Measurements from ENCODE around the gene PSMB8.

GRCh38 chr6:32862725-32863124 lies 18.9 kb upstream of the PSMB8 start:
- no peak for TF ChIP-seq POLR2A (IDR thresholded peaks at IDR 0.05)
- TF ChIP-seq, protein P1, sequence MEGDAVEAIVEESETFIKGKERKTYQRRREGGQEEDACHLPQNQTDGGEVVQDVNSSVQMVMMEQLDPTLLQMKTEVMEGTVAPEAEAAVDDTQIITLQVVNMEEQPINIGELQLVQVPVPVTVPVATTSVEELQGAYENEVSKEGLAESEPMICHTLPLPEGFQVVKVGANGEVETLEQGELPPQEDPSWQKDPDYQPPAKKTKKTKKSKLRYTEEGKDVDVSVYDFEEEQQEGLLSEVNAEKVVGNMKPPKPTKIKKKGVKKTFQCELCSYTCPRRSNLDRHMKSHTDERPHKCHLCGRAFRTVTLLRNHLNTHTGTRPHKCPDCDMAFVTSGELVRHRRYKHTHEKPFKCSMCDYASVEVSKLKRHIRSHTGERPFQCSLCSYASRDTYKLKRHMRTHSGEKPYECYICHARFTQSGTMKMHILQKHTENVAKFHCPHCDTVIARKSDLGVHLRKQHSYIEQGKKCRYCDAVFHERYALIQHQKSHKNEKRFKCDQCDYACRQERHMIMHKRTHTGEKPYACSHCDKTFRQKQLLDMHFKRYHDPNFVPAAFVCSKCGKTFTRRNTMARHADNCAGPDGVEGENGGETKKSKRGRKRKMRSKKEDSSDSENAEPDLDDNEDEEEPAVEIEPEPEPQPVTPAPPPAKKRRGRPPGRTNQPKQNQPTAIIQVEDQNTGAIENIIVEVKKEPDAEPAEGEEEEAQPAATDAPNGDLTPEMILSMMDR (IDR thresholded peaks at IDR 0.05): no peak
- TF ChIP-seq EP300 (IDR thresholded peaks at IDR 0.05; ENCODE audit: low read depth): no peak
